ENCODE results near the gene DNAJC2.

GRCh38 chr7:103373866-103374643 is 29.5 kb upstream of the DNAJC2 start:
- TF ChIP-seq CTCF (IDR thresholded peaks at IDR 0.05) (no peak), POLR2A (IDR thresholded peaks at IDR 0.05) (no peak)

Measured in body of pancreas (tissue), 4 donors.